Liver (tissue), 3 donors: Measurements from ENCODE around the gene FAM9C.

Source experiments
- ATF3 ChIP-seq: IDR thresholded peaks from 2 replicates; pipeline ENCODE4 v1.6.1; 2016; ENCODE audit warnings: antibody characterized with exemption
- CTCF ChIP-seq: fragments of 150-350 bp; IDR thresholded peaks from 2 replicates; pipeline ENCODE4 v1.5.1; 2017; ENCODE audit warnings: improper control_type of control experiment, low read depth, low read length; ENCODE audit not compliant: missing input control
- GABPA ChIP-seq, 2 donors: IDR thresholded peaks in 1 of 2; conservative IDR thresholded peaks in 1 of 2; 2 replicates each; pipeline ENCODE4 v1.6.1; 2016; ENCODE audit warnings: antibody characterized with exemption in 2 of 2, mild to moderate bottlenecking in 1 of 2, moderate library complexity in 1 of 2
- JUND ChIP-seq, 2 donors: IDR thresholded peaks; 2 replicates each; pipeline ENCODE4 v1.6.1; 2016; ENCODE audit warnings: antibody characterized with exemption in 2 of 2
- MAX ChIP-seq: IDR thresholded peaks from 2 replicates; pipeline ENCODE4 v1.6.1; 2016; ENCODE audit warnings: antibody characterized with exemption
- NR2F2 ChIP-seq: IDR thresholded peaks from 2 replicates; pipeline ENCODE4 v1.6.1; 2016; ENCODE audit warnings: antibody characterized with exemption
- RAD21 ChIP-seq, 2 donors: IDR thresholded peaks; 2 replicates each; pipeline ENCODE4 v1.6.1; 2016; ENCODE audit warnings: antibody characterized with exemption in 2 of 2, mild to moderate bottlenecking in 2 of 2
- SP1 ChIP-seq: IDR thresholded peaks from 2 replicates; pipeline ENCODE4 v1.6.1; 2018; ENCODE audit warnings: antibody characterized with exemption, mild to moderate bottlenecking
- TAF1 ChIP-seq: conservative IDR thresholded peaks from 2 replicates; pipeline ENCODE4 v1.6.1; 2016; ENCODE audit warnings: antibody characterized with exemption, mild to moderate bottlenecking
- YY1 ChIP-seq: IDR thresholded peaks from 2 replicates; pipeline ENCODE4 v1.6.1; 2016; ENCODE audit warnings: antibody characterized with exemption, mild to moderate bottlenecking
- ZBTB33 ChIP-seq: IDR thresholded peaks from 2 replicates; pipeline ENCODE4 v1.6.1; 2016; ENCODE audit warnings: antibody characterized with exemption
- donor health status: healthy.
- donor health status: healthy.

GRCh38 chrX:13023567-13023966, 20.9 kb downstream of the FAM9C start:
- TF ChIP-seq CTCF, result no peak
- TF ChIP-seq RAD21 (IDR thresholded peaks at IDR 0.05), result no peak
- TF ChIP-seq TAF1, result no peak
- no peak for TF ChIP-seq SP1
- TF ChIP-seq NR2F2, result no peak
- TF ChIP-seq ATF3, result no peak
- no peak for TF ChIP-seq ZBTB33
- TF ChIP-seq MAX, result no peak
- no peak for TF ChIP-seq YY1
- TF ChIP-seq JUND (IDR thresholded peaks at IDR 0.05), result no peak
- no peak for TF ChIP-seq GABPA (IDR thresholded peaks at IDR 0.05 in 1 of 2, conservative IDR thresholded peaks at IDR 0.05 in 1 of 2)
